GM20000 (cell line): ENCODE data around the gene BICDL2.
"Not testable (repeated sequence)": the region's sequence is repeated elsewhere in the genome, so short reads cannot be mapped to it uniquely, and the experiment has no call there.

Experiments
- DNase-seq: peaks from one replicate; pipeline ENCODE4 v3.0.0; 2012; ENCODE audit warnings: low spot score
- TF ChIP-seq, protein P1 (sequence below): IDR thresholded peaks from 2 replicates; pipeline ENCODE4 v1.5.1; 2012; ENCODE audit warnings: mild to moderate bottlenecking, control low read depth; ENCODE audit errors: extremely low read depth, missing control alignments

BICDL2 gene

DNA sequence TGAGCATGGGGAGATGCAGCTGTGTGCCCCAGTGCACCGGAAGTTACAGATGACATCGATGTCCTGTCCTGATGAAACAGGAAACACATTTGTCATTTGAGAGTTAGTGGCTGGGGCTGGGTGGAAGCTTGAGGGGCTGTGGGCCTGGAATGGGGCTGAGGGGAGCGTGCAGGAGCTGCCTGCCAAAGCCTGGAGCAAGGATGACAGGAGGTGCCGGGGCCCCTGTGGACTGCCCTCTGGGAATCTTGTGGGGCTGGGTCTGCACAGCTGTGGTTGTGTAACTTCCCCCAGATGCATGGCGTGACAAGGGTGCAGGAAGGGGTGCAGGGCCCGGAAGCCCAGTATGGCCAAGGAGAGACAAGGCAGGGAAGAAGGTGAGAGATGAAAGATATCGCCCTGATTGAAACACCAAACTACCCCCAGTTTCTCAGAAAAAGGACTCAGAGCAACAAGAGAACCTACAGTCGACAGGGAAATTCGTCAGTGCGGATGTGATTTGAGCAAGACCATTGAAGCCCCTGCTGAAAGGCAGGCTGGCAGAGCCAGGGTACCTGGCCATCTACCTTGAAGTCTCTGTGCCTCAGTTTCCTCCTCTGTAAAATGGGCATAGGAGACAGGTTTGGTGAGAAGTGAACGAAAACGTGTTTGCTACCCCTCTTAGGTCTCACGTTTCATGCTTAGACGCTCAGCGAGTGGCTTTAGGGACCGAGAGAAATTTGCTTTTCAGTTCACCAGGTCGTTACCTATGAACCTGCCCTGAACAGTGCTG, 18.4 kb upstream of the BICDL2 start:
- no peak for DNase-seq
- TF ChIP-seq, protein P1, sequence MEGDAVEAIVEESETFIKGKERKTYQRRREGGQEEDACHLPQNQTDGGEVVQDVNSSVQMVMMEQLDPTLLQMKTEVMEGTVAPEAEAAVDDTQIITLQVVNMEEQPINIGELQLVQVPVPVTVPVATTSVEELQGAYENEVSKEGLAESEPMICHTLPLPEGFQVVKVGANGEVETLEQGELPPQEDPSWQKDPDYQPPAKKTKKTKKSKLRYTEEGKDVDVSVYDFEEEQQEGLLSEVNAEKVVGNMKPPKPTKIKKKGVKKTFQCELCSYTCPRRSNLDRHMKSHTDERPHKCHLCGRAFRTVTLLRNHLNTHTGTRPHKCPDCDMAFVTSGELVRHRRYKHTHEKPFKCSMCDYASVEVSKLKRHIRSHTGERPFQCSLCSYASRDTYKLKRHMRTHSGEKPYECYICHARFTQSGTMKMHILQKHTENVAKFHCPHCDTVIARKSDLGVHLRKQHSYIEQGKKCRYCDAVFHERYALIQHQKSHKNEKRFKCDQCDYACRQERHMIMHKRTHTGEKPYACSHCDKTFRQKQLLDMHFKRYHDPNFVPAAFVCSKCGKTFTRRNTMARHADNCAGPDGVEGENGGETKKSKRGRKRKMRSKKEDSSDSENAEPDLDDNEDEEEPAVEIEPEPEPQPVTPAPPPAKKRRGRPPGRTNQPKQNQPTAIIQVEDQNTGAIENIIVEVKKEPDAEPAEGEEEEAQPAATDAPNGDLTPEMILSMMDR: no peak

DNA sequence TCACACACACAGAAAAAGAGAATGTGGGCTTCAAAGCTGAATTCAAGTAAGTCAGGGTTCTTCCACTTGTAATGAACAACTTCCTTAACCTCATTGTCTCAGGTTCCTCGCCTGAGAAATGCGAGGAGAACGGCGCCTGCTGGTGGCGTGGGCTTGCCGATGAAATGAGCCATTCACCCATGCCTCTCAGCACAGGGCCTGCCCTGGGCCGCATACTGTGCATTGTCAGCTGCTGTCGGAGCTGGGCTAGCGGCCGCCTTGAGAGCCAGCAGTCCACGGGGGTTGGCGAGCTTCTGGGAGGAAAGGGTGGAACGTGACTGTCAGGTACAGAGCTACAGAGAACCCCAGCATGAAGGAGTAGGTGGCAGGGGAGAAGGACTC, 16.6 kb upstream of the BICDL2 start:
- DNase-seq: not testable (repeated sequence)

DNA sequence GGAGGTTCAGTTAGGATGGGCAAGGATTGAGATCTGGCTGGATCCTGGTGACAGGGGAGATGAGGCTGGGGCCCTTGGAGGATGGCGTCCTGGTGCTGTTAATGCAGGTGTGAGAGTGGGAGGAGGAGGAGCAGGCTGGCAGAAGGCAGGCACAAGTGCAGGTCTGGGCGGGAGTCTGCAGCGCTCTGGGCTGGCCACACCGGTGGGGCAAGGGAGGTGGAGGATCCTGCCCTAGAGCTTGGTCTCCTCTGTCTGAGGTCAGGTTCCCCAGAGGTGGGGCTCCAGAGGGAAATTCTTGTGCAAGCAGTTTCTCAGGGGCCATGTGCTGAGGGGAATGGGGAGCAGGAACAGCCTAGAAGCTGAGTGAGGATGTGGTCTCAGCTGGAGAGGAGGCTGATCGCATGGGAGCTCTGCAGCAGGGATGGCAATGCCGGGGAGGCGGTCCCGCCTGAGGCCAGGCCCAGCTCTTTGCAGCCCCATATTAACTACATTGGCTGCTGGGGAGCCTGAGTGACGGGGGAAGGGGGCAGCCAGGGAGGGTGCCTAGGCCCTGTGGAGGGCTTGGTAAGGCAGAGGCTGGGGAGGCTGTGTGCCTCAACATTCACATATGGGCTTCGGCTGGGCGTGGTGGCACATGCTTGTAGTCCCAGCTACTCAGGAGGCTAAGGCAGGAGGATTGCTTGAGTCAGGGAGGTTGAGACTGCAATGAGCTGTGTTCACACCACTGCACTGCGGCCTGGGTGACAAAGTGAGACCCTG, 16.0 kb upstream of the BICDL2 start:
- DNase-seq: not testable (repeated sequence)

DNA sequence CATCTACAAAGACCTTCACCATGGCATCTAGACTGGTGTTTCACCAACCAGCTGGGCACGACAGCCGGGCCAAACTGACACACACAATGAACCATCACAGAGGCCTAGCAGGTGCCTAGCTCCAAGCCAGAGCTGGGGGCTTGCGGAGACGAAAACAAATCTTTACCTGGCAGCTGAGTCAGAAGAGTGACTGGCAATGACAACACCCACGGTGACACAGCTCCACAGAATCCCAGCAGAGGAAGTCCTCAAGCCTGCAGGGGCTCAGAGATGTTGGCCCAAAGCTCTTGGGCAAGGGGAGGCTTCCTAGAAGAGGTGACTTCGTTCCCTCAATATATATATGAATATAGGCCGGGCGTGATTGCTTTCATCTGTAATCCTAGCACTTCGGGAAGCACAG, 14.8 kb upstream of the BICDL2 start:
- TF ChIP-seq, protein P1: no peak
- no peak for DNase-seq

DNA sequence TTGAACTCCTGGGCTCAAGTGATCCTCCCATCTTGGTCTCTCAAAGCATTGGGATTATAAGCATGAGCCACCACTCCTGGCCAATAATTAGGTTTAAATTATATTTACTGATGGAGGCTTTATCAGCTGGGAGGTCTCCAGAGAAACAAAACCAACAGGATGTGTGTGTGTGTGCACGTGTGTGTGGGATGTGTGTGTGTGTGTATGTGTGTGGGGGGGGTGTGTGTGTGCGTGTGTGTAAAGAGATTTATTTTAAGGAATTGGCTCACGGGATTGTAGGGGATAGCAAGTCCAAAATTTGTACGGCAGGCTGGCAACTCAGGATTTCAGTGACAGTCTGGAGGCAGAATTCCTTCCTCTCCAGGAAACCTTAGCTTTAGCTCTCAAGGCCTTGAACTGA, 14.3 kb upstream of the BICDL2 start:
- DNase-seq: no peak

DNA sequence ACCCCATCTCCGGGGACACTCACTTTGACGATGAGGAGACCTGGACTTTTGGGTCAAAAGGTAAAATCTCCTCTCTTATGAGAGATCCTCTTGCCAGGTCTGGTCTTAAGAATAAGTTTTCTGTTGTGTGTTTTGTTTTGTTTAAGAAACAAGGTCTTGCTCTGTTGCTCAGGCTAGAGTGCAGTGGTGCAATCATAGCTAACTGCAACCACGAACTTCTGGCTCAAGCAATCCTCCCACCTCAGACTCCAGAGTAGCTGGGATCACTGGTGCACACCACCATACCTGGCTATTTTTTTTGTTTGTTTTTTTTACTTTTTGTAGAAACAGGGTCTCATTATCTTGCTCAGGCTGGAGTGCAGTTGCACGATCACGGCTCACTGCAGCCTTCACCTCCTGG, 13.7 kb upstream of the BICDL2 start:
- TF ChIP-seq, protein P1: no peak

More for the DNA sequence above, 14.3 kb upstream of the BICDL2 start:
- TF ChIP-seq, protein P1: no peak

DNA sequence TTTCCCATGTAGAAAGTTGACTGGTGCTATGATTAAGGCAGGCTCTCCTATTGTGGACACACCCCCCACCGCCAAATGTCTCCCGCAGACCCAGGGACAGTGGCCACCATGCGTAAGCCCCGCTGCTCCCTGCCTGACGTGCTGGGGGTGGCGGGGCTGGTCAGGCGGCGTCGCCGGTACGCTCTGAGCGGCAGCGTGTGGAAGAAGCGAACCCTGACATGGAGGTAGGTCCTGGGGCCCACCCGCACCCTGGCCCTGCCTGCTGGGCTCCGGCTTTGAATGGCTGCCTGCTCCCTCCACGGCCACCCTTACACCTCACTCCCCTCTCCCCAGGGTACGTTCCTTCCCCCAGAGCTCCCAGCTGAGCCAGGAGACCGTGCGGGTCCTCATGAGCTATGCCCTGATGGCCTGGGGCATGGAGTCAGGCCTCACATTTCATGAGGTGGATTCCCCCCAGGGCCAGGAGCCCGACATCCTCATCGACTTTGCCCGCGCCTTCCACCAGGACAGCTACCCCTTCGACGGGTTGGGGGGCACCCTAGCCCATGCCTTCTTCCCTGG, 13.3 kb upstream of the BICDL2 start:
- TF ChIP-seq, protein P1: no peak
- no peak for DNase-seq

More for the DNA sequence above, 13.7 kb upstream of the BICDL2 start:
- DNase-seq: no peak

DNA sequence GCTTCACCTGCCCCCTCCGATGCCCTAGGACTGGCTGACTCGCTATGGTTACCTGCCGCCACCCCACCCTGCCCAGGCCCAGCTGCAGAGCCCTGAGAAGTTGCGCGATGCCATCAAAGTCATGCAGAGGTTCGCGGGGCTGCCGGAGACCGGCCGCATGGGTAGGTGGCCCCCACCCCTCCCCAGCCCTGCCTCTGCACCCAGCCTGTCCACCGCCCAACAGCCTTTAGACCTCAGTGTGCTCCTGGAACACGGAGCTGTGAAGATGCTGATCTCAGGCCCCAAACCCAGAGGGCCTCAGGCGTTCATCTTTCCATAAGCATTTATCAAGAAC, 10.6 kb upstream of the BICDL2 start:
- no peak for DNase-seq
- TF ChIP-seq, protein P1: no peak
